HepG2 (cell line): ENCODE measurements around the gene MASP2. TPM values are rescaled to one million over a fixed set of nuclear protein-coding genes. Genes with fewer than 3 reads are reported as not detected.

ENCODE experiments used
- AGO2 ChIP-seq: fragments of 200-400 bp; formaldehyde crosslinking; optimal IDR thresholded peaks from 2 replicates; pipeline ENCODE3; 2017; ENCODE audit warnings: mild to moderate bottlenecking, low read depth, low read length, moderate library complexity
- CAMTA2 ChIP-seq: sonication (generic); formaldehyde crosslinking; IDR thresholded peaks from 2 replicates; pipeline ENCODE4 v1.4.0; 2020; ENCODE audit warnings: mild to moderate bottlenecking, missing genetic modification reagents, borderline replicate concordance
- E2F5 ChIP-seq: sonication (generic); formaldehyde crosslinking; conservative IDR thresholded peaks from 2 replicates; pipeline ENCODE4 v1.4.0; 2020; ENCODE audit warnings: missing genetic modification reagents
- GFI1 ChIP-seq: sonication (generic); formaldehyde crosslinking; IDR thresholded peaks from 2 replicates; pipeline ENCODE4 v1.5.0; 2020; ENCODE audit warnings: missing genetic modification reagents, mild to moderate bottlenecking, borderline replicate concordance
- KAT7 ChIP-seq: IDR thresholded peaks from 2 replicates; pipeline ENCODE4 v1.6.1; 2018; ENCODE audit warnings: borderline replicate concordance, missing compliant biosample characterization
- KDM3A ChIP-seq: IDR thresholded peaks from 2 replicates; pipeline ENCODE4 v1.6.1; 2018; ENCODE audit warnings: low read depth, missing compliant biosample characterization
- KLF11 ChIP-seq: IDR thresholded peaks from 2 replicates; pipeline ENCODE4 v1.6.1; 2016; ENCODE audit warnings: missing compliant biosample characterization
- LCORL ChIP-seq, 2 experiments: fragments of 450-650 bp in 1 of 2; sonication (generic) in 1 of 2; formaldehyde crosslinking in 1 of 2; IDR thresholded peaks; 2 replicates each; pipeline versions ENCODE4 v1.5.0 to v1.6.1; 2017 to 2020; ENCODE audit warnings: antibody characterized with exemption in 1 of 2, missing genetic modification reagents in 1 of 2
- MED1 ChIP-seq: sonication (generic); formaldehyde crosslinking; IDR thresholded peaks from 2 replicates; pipeline ENCODE4 v1.4.0; 2020; ENCODE audit warnings: missing genetic modification reagents
- MEIS1 ChIP-seq: sonication (generic); formaldehyde crosslinking; IDR thresholded peaks from 2 replicates; pipeline ENCODE4 v1.9.0; 2021; ENCODE audit warnings: mild to moderate bottlenecking, missing genetic modification reagents, moderate library complexity, borderline replicate concordance
- MIER3 ChIP-seq: IDR thresholded peaks from 2 replicates; pipeline ENCODE4 v1.6.1; 2016; ENCODE audit warnings: missing compliant biosample characterization, borderline replicate concordance
- MXI1 ChIP-seq: IDR thresholded peaks from 3 replicates; pipeline ENCODE4 v1.6.1; 2012; ENCODE audit warnings: low read depth, low read length, inconsistent platforms, borderline replicate concordance
- PHB2 ChIP-seq: fragments of 450-650 bp; IDR thresholded peaks from 2 replicates; pipeline ENCODE4 v1.6.1; 2018; ENCODE audit not compliant: partially characterized antibody
- PRMT3 ChIP-seq: sonication (generic); formaldehyde crosslinking; IDR thresholded peaks from 2 replicates; pipeline ENCODE4 v1.8.1; 2022; ENCODE audit warnings: low read depth, mild to moderate bottlenecking, moderate library complexity, missing genetic modification reagents, borderline replicate concordance
- RXRA ChIP-seq: sonication (generic); formaldehyde crosslinking; IDR thresholded peaks from 2 replicates; pipeline ENCODE4 v1.5.1; 2020; ENCODE audit warnings: missing genetic modification reagents
- SIN3A ChIP-seq: IDR thresholded peaks from 2 replicates; pipeline ENCODE4 v1.6.1; 2011; ENCODE audit warnings: low read depth, mild to moderate bottlenecking, control low read depth, low read length, borderline replicate concordance
- TRIM22 ChIP-seq: fragments of 450-650 bp; IDR thresholded peaks from 2 replicates; pipeline ENCODE4 v1.6.1; 2017
- ZNF33A ChIP-seq: sonication (generic); formaldehyde crosslinking; IDR thresholded peaks from 2 replicates; pipeline ENCODE4 v1.5.1; 2020; ENCODE audit warnings: missing genetic modification reagents, mild to moderate bottlenecking, moderate library complexity, borderline replicate concordance
- ZNF543 ChIP-seq: sonication (generic); formaldehyde crosslinking; IDR thresholded peaks from 2 replicates; pipeline ENCODE4 v1.4.0; 2020; ENCODE audit warnings: mild to moderate bottlenecking, missing genetic modification reagents
- ZNF615 ChIP-seq: sonication (generic); formaldehyde crosslinking; IDR thresholded peaks from 2 replicates; pipeline ENCODE4 v1.5.0; 2020; ENCODE audit warnings: mild to moderate bottlenecking, missing genetic modification reagents, borderline replicate concordance
- ZNF7 ChIP-seq: IDR thresholded peaks from 2 replicates; pipeline ENCODE4 v1.6.1; 2016; ENCODE audit warnings: missing biosample characterization, missing genetic modification reagents
- ZNF746 ChIP-seq: sonication (generic); formaldehyde crosslinking; IDR thresholded peaks from 2 replicates; pipeline ENCODE4 v1.8.0; 2022; ENCODE audit warnings: mild to moderate bottlenecking, missing genetic modification reagents
- ZNF788 ChIP-seq: sonication (generic); formaldehyde crosslinking; IDR thresholded peaks from 2 replicates; pipeline ENCODE4 v1.5.0; 2020; ENCODE audit warnings: mild to moderate bottlenecking, missing genetic modification reagents, borderline replicate concordance
- ZNF891 ChIP-seq: sonication (generic); formaldehyde crosslinking; IDR thresholded peaks from 2 replicates; pipeline ENCODE4 v1.5.0; 2020; ENCODE audit warnings: mild to moderate bottlenecking, missing genetic modification reagents
- polyA plus RNA-seq, 8 experiments: library from polyadenylated mRNA; depleted of rRNA in 3 of 8; stranded (reverse) in 7 of 8; unstranded in 1 of 8; fragments of >200 nt; fragmentation: Illumina TruSeq in 4 of 8; extraction: Trizol in 4 of 8; gene quantifications; 2 replicates each; pipeline versions ENCODE4 v1.2.1 to v1.2.3, GENCODE V29; 2011 to 2016; ENCODE audit warnings: low read depth in 4 of 8, missing spikeins in 1 of 8, mixed read lengths in 1 of 8; ENCODE audit not compliant: insufficient read depth in 1 of 8
- total RNA-seq, 5 experiments: library from RNA; depleted of rRNA; stranded (reverse); fragments of >200 nt; fragmentation: Illumina TruSeq; extraction: Trizol; gene quantifications; 2 replicates each; pipeline ENCODE4 v1.2.3, GENCODE V29; 2016; ENCODE audit warnings: low read depth in 1 of 5
- TF ChIP-seq, protein P1 (sequence below): sonication (generic); formaldehyde crosslinking; IDR thresholded peaks from 2 replicates; pipeline ENCODE4 v1.4.0; 2020; ENCODE audit warnings: missing genetic modification reagents
- TF ChIP-seq, protein P2 (sequence below): sonication (generic); formaldehyde crosslinking; conservative IDR thresholded peaks from 2 replicates; pipeline ENCODE4 v1.4.0; 2020; ENCODE audit warnings: missing genetic modification reagents
- TF ChIP-seq, protein P3 (sequence below): sonication (generic); formaldehyde crosslinking; IDR thresholded peaks from 2 replicates; pipeline ENCODE4 v1.8.0; 2022; ENCODE audit warnings: missing genetic modification reagents, low read depth, mild to moderate bottlenecking, borderline replicate concordance

MASP2 gene
- total and polyA plus RNA-seq, 2 of the 13 experiments (the other 11 are each of a cell fraction or from before 2014, with no cell fraction given): 7.1 to 11.8 TPM

DNA sequence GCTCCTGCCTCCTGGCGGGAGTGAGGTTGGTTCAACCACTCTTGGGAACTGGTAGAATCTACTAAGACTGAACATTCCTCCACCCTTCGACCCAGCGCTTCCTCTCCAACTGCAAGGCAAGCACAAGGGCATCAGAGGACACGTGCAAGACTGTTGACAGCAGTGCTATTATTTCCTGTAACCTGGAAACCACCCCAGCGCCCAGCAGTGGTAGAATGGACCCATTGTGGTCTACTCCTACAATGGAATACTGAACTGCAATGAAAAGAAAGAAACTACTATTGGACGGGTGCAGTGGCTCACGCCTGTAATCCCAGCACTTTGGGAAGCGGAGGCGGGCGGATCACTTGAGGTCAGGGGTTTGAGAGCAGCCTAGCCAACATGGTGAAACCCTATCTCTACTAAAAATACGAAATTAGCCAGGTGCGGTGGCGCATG, 67.5 kb downstream of the MASP2 start (continued):
- peak; percentile 61; the same call in 1 of the 2 replicates for TF ChIP-seq SIN3A
- peak; percentile 75; the same call in 2 of the 3 replicates for TF ChIP-seq MXI1
- peak; percentile 86 for TF ChIP-seq RXRA (CRISPR knock-in tag)
- TF ChIP-seq KAT7 (CRISPR knock-in tag): no peak
- TF ChIP-seq, protein P1, sequence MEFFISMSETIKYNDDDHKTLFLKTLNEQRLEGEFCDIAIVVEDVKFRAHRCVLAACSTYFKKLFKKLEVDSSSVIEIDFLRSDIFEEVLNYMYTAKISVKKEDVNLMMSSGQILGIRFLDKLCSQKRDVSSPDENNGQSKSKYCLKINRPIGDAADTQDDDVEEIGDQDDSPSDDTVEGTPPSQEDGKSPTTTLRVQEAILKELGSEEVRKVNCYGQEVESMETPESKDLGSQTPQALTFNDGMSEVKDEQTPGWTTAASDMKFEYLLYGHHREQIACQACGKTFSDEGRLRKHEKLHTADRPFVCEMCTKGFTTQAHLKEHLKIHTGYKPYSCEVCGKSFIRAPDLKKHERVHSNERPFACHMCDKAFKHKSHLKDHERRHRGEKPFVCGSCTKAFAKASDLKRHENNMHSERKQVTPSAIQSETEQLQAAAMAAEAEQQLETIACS (CRISPR knock-in tag): no peak
- TF ChIP-seq ZNF891: no peak
- no peak for TF ChIP-seq E2F5 (CRISPR knock-in tag)
- no peak for TF ChIP-seq KLF11 (CRISPR knock-in tag)
- TF ChIP-seq CAMTA2 (CRISPR knock-in tag): no peak
- TF ChIP-seq ZNF7: no peak
- no peak for TF ChIP-seq MIER3
- no peak for TF ChIP-seq PHB2
- TF ChIP-seq ZNF788: no peak
- TF ChIP-seq AGO2: no peak
- no peak for TF ChIP-seq LCORL (IDR thresholded peaks at IDR 0.05)
- TF ChIP-seq LCORL (CRISPR knock-in tag; IDR thresholded peaks at IDR 0.05): no peak; the same call in 1 of the 2 replicates
- TF ChIP-seq, protein P2, sequence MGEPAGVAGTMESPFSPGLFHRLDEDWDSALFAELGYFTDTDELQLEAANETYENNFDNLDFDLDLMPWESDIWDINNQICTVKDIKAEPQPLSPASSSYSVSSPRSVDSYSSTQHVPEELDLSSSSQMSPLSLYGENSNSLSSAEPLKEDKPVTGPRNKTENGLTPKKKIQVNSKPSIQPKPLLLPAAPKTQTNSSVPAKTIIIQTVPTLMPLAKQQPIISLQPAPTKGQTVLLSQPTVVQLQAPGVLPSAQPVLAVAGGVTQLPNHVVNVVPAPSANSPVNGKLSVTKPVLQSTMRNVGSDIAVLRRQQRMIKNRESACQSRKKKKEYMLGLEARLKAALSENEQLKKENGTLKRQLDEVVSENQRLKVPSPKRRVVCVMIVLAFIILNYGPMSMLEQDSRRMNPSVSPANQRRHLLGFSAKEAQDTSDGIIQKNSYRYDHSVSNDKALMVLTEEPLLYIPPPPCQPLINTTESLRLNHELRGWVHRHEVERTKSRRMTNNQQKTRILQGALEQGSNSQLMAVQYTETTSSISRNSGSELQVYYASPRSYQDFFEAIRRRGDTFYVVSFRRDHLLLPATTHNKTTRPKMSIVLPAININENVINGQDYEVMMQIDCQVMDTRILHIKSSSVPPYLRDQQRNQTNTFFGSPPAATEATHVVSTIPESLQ (CRISPR knock-in tag): no peak
- peak; percentile 17; the same call in 1 of the 2 replicates for TF ChIP-seq MED1 (CRISPR knock-in tag)
- TF ChIP-seq MEIS1: no peak
- no peak for TF ChIP-seq ZNF33A (CRISPR knock-in tag)
- TF ChIP-seq TRIM22: no peak
- TF ChIP-seq PRMT3 (CRISPR knock-in tag): no peak
- no peak for TF ChIP-seq GFI1 (CRISPR knock-in tag)
- TF ChIP-seq, protein P3, sequence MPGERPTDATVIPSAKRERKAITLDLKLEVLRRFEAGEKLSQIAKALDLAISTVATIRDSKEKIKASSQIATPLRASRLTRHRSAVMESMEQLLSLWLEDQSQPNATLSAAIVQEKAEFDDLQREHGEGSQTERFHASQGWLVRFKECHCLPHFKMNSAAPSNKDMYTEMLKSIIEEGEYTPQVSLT (CRISPR knock-in tag): no peak
- TF ChIP-seq KDM3A: no peak
- TF ChIP-seq ZNF615 (CRISPR knock-in tag): no peak
- no peak; the same call in 1 of the 2 replicates for TF ChIP-seq ZNF746
- 0 out of 2 replicates have a peak, but pooled peaks have one; percentile 42 for TF ChIP-seq ZNF543 (CRISPR knock-in tag)
